Adrenal gland (tissue), 12 donors: ENCODE data around the gene SLC6A12. TPM values are rescaled to one million over a fixed set of nuclear protein-coding genes. Genes with fewer than 3 reads are reported as not detected.

ENCODE experiments used
- DNase-seq, 7 donors: peaks; one replicate each; pipeline ENCODE4 v3.0.0-alpha.2; 2019 to 2020
- H3K27ac ChIP-seq, 5 donors: fragments of 200-600 bp; sonication (generic) in 4 of 5; 1 replicate in 3 of 5; 2 replicates in 2 of 5; pipeline versions ENCODE4 v1.5.1 to v1.8.0; 2016 to 2020; ENCODE audit warnings: mild to moderate bottlenecking in 1 of 5
- H3K27me3 ChIP-seq: fragments of 200-600 bp; 2 replicates; pipeline ENCODE4 v1.8.0; 2021
- H3K36me3 ChIP-seq, 2 donors: fragments of 200-600 bp; replicated peaks in 1 of 2; 1 replicate in 1 of 2; 2 replicates in 1 of 2; pipeline versions ENCODE4 v1.5.1 to v1.8.0; 2018 to 2022
- H3K4me1 ChIP-seq, 2 donors: fragments of 200-600 bp; replicated peaks in 1 of 2; 1 replicate in 1 of 2; 2 replicates in 1 of 2; pipeline versions ENCODE4 v1.5.1 to v1.8.0; 2018 to 2021
- H3K4me3 ChIP-seq, 4 donors: fragments of 200-600 bp; sonication (generic) in 3 of 4; one replicate each; pipeline ENCODE4 v1.5.1; 2016 to 2018
- H3K9me3 ChIP-seq, 3 donors: fragments of 200-600 bp; sonication (generic) in 1 of 3; replicated peaks in 1 of 3; 1 replicate in 2 of 3; 2 replicates in 1 of 3; pipeline versions ENCODE4 v1.5.1 to v1.8.0; 2016 to 2021
- CTCF ChIP-seq, 6 experiments: fragments of 450-650 bp in 4 of 6; fragments of 200-600 bp in 2 of 6; sonication (generic) in 1 of 6; IDR thresholded peaks; 1 replicate in 5 of 6; 2 replicates in 1 of 6; pipeline versions ENCODE4 v1.5.1 to v1.8.0; 2016 to 2021; ENCODE audit warnings: antibody characterized with exemption in 6 of 6, mild to moderate bottlenecking in 2 of 6, moderate library complexity in 1 of 6
- POLR2A ChIP-seq, 2 donors: fragments of 450-650 bp; IDR thresholded peaks; one replicate each; pipeline ENCODE4 v1.6.1; 2017; ENCODE audit warnings: antibody characterized with exemption in 2 of 2, mild to moderate bottlenecking in 2 of 2, moderate library complexity in 1 of 2
- WGBS, 4 donors: extraction: QIAGEN DNeasy Blood & Tissue Kit in 2 of 4; methylation state at CpG; one replicate each; pipeline versions ENCODE4 v1.1.5 to v1.1.7; 2013 to 2017; 5-methylcytosine and 5-hydroxymethylcytosine counted together
- intact Hi-C, 2 donors: fragments of 100-400 bp; cut with DNase I; formaldehyde crosslinking; loops; one replicate each; pipeline versions ENCODE4 v1.14.1 to v1.15.0; 2022 to 2023
- polyA plus RNA-seq, 3 donors: library from polyadenylated mRNA; stranded (reverse); fragments of 200-250 nt in 2 of 3; fragments of 350-450 nt in 1 of 3; fragmentation: Illumina TruSeq in 1 of 3; extraction: RNeasy Lipid Tissue Mini Kit (QIAGEN cat#74804) in 1 of 3; gene quantifications; one replicate each; pipeline ENCODE4 v1.2.3, GENCODE V29; 2013 to 2014
- total RNA-seq, 9 donors: library from RNA; depleted of rRNA in 4 of 9; stranded (reverse); fragments of >200 nt in 4 of 9; fragments of 120-200 nt in 1 of 9; fragmentation: NEBNext Ultra II Directional in 1 of 9; extraction: Animal tissue kit (Norgen Biotek cat#: 25700) in 1 of 9; gene quantifications; one replicate each; pipeline versions ENCODE4 v1.1.0 to v1.2.4, GENCODE V29; 2013 to 2023
- donor health status: healthy with polysubstance abuse.
- donor health status: Bipolar disorder and iron deficiency.
- donor health status: DM: yes; HTN: yes; CAD: no.
- donor health status: DM: no; HTN: no; CAD: no.
- donor health status: DM: no; HTN: no; CAD: no.
- donor health status: DM: yes; HTN: yes; CAD: no.

The SLC6A12 gene
- total and polyA plus RNA-seq, 12 donors: 0.33 to 4.3 (median 1.4) TPM

- H3K4me1 ChIP-seq: no peaks in the 10 kb centered on the region
- no peak for DNase-seq
- intact Hi-C loops: no loop called here
- no peak overlapping the region for H3K27ac ChIP-seq
- TF ChIP-seq CTCF (IDR thresholded peaks at IDR 0.05) (no peak), POLR2A (IDR thresholded peaks at IDR 0.05) (no peak)
- no peaks in the 10 kb centered on the region for H3K27me3 ChIP-seq
- H3K4me3 ChIP-seq: no peak overlapping the region
- no peaks in the 10 kb centered on the region for H3K36me3 ChIP-seq
- WGBS, 4 donors: 69 to 78% (median 75%) methylated on average over 4 of the region's 4 CpGs
- H3K9me3 ChIP-seq: no peaks in the 10 kb centered on the region
Observed at GRCh38 chr12:196436-196835, 17.5 kb downstream of the SLC6A12 start.

- Histone ChIP-seq H3K4me3 (no peak overlapping the region), H3K27ac (no peak overlapping the region), H3K27me3 (no peaks in the 10 kb centered on the region), H3K36me3 (no peaks in the 10 kb centered on the region), H3K9me3 (no peaks in the 10 kb centered on the region), H3K4me1 (no peaks in the 10 kb centered on the region)
- no peak for DNase-seq
- intact Hi-C loops: no loop called here
- WGBS, 4 donors: 67 to 90% (median 87%) methylated on average over 12 to 15 of the region's 15 CpGs
- TF ChIP-seq CTCF (IDR thresholded peaks at IDR 0.05) (no peak), POLR2A (IDR thresholded peaks at IDR 0.05) (no peak)
Observed at GRCh38 chr12:195951-196350, 18.0 kb downstream of the SLC6A12 start.

DNA sequence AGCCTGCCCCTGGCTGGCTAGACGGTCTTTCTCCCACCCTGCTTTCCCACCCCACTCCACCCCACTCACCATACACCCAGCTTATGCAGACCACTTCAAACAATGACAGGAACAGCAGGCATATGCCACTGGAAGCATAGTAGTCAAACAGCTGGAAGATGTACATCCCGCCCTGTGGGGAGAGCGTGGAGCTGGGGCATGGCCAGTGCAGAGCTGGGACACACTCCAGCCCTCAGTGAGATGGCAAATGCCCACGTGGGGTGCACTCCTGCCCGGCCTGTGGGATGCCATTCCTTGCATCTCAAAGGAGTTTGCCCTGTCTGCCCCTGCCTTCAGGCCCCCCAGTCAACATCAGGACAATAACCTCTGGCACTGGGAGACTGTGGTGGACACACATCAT, 18.8 kb downstream of the SLC6A12 start:
- DNase-seq: no peak
- intact Hi-C loops: no loop called here
- WGBS, 4 donors: 72 to 86% (median 79%) methylated on average over 4 to 5 of the region's 5 CpGs

DNA sequence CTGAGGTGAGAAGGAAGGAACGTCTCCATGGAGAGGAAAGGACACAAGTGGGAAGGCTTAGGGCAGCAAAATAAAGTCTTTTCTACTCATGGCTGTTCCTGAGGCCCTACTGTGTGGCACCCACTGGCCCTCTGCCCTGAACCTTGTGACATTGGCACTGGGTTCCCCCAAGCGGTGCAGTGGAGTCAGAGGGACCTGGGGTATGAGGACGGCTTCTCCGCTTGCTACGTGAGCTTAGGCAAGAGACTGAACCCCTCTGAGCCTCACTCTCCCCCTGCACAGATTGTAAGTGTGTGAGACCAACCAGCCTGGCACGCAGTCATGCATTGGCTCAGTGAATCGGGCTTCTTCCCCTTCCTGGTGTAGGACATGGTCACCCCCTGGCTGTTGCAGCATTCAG, 19.7 kb downstream of the SLC6A12 start:
- H3K36me3 ChIP-seq: no peaks in the 10 kb centered on the region
- H3K27ac ChIP-seq: no peak overlapping the region
- H3K9me3 ChIP-seq: no peaks in the 10 kb centered on the region
- 53 to 83% (median 82%) methylated on average over 1 to 7 of the region's 7 CpGs for WGBS, 4 donors
- H3K4me3 ChIP-seq: no peak overlapping the region
- peaks cover 1 to 2% of the 10 kb centered on the region in 2 donors for H3K4me1 ChIP-seq
- DNase-seq: no peak
- TF ChIP-seq CTCF (IDR thresholded peaks at IDR 0.05) (no peak), POLR2A (IDR thresholded peaks at IDR 0.05) (no peak)
- no peaks in the 10 kb centered on the region for H3K27me3 ChIP-seq
- intact Hi-C loops: no loop called here

More for the DNA sequence above, 18.8 kb downstream of the SLC6A12 start:
- H3K4me3 ChIP-seq: no peak overlapping the region
- H3K9me3 ChIP-seq: no peaks in the 10 kb centered on the region
- TF ChIP-seq CTCF (IDR thresholded peaks at IDR 0.05) (no peak), POLR2A (IDR thresholded peaks at IDR 0.05) (no peak)
- no peaks in the 10 kb centered on the region for H3K4me1 ChIP-seq
- H3K27ac ChIP-seq: no peak overlapping the region
- no peaks in the 10 kb centered on the region for H3K36me3 ChIP-seq
- no peaks in the 10 kb centered on the region for H3K27me3 ChIP-seq
